NCI-H510A (cell line): Measurements from ENCODE around the gene DOK3.

ENCODE experiments used
- DNase-seq: peaks from one replicate; lab custom pipeline; 2025; lab: John Stamatoyannopoulos, UW

DOK3 gene

DNA sequence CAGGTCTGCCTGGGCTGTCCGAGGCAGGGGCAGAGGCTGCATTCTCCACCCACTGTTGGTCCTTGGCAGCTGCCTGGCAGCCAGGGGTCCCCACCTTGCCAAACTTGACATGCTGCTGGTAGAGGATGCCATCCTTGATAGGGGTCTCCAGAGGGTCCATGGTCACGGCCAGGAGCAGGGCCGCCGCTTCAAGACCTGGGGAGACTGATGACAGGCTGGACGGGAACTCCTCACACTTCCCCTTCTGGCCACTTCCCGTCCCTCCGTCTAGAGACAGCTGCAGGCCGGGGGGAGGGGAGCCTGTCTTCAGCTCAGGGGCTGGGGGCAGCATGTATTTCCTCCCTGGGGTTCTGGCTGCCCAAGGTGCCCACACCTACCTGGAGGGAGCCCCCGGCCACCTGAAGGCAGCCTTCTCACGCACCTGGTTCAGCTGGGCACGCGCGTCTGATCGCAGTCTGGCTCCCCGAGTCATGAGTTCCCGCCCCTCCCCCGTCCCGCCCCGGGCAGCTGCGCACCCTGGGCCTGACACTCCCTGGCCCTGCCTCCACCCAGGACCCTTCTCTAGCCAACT is at the start of gene DOK3:
TSS of gene DOK3 (minus strand) at position 446 of the 571 bp plus-strand sequence. CDS start at position 160, 286 bp downstream.
- no peak for DNase-seq

DNA sequence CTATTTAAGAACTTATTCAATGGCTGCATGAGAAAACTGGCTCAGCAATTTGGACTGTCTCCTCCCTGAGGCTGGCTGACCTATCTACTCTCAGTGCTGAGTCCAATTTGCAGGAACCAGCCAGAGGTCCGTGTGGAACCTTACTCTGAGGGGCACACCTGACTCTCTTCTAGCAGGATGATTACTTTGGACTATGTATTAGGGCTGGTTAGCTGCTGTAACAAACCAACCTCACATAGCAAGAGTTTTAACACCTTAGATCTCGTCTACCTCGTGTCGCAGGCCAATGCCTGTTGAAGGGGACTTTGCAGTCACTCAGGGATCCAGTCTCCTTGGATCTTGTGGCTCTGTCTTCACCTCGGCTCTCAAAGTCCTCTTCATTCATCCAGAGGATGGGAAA is 48.2 kb upstream of the DOK3 start:
- DNase-seq, result no peak

- DNase-seq, result no peak
Observed at GRCh38 chr5:177557041-177557647, 47.5 kb upstream of the DOK3 start.

DNA sequence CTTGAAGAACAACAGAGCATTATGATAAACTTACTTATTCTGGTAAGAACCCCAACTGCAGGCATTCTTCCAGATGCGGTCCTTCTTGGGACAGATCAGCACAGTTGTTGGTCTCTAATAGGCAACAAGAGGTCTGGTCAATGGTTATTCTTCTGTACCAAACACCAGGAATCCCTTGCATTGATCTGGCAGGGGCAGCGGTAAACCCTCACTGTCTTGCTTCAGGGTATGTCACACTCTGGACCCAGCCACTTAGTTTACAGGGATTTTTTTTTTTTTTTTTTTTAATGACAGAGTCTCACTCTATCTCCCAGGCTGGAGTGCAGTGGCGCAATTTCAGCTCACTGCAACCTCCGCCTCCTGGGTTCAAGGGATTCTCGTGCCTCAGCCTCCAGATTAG is 46.0 kb upstream of the DOK3 start:
- DNase-seq, result no peak

DNA sequence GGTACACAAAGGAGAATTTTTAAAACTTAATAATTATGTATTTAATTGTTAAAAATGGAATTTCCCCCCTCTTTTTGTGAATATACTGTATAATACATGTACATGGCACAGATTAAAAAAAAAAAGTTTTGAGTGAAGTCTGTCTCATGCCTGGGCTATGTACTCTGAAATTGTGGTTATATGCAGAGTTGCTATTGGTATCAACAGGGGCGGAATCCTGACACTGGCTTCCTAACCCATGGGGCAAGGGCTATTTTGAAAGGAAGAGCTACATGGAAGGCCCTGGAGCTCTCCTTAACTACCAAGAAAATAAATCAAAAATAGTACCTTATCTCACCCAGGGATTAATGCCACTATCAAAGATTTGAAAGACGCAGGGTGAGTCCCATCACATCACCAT is 45.6 kb upstream of the DOK3 start:
- DNase-seq, result no peak

- DNase-seq, result peak; percentile 76
Observed at GRCh38 chr5:177554474-177555111, 45.0 kb upstream of the DOK3 start, which contains the start of gene FAM193B. Gene FAM193B (minus strand): TSS chr5:177554563. CDS start chr5:177554458, 105 bp downstream.

DNA sequence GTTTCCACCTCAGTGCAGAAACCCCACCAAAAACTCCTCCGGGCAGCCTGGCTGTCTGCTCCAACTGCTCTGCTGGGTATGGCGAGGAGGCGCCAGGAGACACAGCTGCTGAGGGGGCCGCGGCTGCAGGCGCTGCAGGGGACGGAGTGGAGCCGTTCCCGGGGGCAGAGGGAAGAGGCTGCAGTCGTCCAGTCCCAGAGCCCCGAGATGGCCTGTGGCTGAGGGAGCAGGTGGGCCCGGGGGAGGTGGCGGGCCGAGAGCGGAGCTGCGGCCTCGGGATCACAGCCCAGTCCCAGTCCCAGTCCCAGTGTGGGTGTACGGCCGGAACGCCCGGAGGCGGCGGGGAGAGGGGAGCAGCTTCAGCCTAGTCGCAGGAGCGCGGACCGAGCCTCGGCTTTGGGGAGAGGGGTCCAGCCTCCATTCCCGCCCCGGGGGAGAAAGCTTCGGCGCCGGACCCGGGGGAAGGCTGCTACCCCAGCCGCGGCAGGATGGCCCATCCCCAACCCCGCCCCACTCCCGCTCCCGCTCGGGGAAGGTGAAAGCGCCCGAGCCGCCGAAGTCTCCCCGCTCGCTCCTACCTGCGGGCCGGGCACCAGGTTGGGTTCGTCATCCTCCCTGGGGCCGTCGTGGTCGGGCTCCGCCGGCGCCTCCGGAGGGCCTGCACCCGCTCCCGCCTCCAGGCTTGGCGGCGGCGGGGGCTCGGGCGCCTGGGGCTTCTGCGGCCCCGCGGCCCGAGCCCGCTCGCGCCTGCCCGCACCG is 44.2 kb upstream of the DOK3 start:
- no peak for DNase-seq

DNA sequence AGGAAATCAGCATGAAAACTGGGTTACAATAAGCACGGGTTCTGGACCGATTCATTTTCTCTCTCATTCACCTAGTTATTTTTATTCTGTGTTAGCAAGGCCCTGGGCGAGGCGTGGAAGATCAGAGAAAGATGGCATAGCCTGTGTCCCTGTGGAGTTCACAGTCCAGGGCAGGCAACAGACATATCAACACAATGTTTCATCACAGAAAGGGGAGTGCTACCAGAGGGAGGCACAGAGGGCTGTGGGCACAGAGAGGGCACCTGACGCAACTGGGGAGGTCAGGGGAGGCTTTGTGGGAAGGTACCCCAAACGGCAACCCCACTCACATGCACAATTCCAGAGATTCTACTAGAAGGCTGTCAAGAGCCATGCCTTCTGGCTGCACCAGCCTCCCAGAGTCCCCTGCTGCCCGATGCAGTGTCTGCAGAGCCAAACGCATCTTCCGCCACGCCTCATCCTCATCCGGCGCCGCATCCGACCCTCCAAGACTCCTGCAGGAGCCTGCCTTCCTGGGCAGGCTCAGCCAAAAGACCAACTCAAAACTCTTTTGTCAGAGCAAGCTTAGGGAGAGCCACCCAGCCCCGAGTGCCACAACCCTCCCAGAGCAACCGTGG is 43.3 kb upstream of the DOK3 start:
- DNase-seq, result no peak

GRCh38 chr5:177550122-177550521 is 40.5 kb upstream of the DOK3 start:
- DNase-seq, result no peak

GRCh38 chr5:177548495-177548894 is 38.9 kb upstream of the DOK3 start:
- DNase-seq, result no peak

DNA sequence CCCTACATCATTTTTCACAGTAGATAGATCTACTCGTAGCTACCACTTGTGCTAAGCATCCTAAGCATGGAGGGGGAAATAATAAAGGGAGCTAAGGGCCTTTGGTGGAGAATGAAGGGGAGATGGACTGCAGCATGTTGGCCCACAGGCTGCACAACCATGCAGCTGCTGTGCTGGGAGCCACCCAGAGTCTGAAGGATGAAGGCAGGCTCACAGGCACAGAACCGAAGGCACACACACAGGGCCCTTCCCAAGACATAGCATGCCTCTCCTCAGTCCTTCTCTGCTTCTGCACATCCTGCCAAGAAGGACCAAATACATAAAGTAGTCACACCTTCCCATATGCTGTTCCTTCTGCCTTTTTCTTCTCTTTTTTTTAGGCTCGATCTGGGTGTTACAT is 38.1 kb upstream of the DOK3 start:
- no peak for DNase-seq

- DNase-seq, result no peak
Observed at GRCh38 chr5:177546258-177546741, 36.7 kb upstream of the DOK3 start.

- no peak for DNase-seq
Observed at GRCh38 chr5:177545487-177546257, 36.0 kb upstream of the DOK3 start.

- no peak for DNase-seq
Observed at GRCh38 chr5:177542816-177543465, 33.3 kb upstream of the DOK3 start.

DNA sequence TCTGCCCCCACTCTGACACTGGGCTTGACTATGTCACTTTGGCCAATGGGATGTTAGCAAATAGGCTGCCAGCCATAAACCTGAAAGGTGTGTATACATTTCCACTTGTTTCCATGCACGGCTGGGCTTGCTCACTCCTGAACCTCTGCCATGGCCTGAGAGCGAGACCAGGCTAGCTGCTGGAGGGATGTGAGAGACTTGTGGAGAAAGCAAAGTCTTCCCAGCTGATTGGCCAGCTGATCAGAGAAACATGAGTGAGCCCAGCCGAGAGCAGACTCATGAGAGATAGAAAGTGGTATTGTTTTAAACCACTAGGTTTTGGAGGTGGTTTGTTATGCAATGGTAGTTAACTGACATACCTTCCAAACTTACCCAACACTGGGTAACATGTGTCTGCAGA is 30.8 kb upstream of the DOK3 start:
- DNase-seq, result no peak

- DNase-seq, result no peak
Observed at GRCh38 chr5:177539411-177539810, 29.8 kb upstream of the DOK3 start.

GRCh38 chr5:177538876-177539275 is 29.2 kb upstream of the DOK3 start:
- no peak for DNase-seq

- no peak for DNase-seq
Observed at GRCh38 chr5:177537389-177538361, 28.0 kb upstream of the DOK3 start.

DNA sequence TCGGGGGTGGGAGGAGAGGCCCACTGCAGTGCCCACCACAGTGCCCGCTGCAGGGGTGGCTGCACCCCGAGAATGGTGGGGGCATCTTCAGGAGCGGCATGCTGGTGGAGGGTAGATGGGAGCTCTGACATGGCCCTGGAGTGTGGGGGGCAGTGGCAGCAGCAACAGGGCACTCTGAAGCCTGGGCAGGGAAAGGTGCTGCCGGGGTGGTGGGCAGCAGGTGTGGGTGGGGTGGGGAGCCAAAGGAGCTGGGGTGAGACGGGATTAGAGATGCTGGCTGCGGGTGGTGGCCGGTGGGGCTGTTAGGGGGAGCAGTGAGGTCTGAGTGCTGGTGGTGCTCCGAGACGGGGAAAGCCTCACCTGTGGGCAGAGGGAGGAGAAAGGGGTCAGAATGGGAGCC is 26.8 kb upstream of the DOK3 start:
- DNase-seq, result no peak

DNA sequence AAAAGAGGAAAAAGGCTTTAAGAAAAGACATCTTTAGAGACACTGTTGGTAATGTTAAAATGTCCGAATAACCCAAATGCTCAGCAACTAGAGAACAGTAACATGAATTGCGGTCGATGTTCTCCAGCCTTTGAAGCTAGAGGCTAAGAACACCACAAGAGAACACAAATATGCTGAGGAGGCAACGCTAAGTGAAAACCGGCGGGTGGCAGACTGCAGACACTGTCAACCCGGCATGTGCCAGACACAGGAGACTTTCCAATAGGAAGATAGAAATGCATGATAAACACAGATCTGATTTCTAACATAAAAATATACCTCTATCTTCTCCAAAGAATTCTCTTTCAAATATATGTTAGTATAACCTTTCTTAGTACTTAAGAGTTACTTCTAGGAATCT is 25.5 kb upstream of the DOK3 start:
- DNase-seq, result no peak
